ENCODE measurements around the gene KIAA1755. TPM values are rescaled to one million over a fixed set of nuclear protein-coding genes. Genes with fewer than 3 reads are reported as not detected.
A peak's percentile ranks its signal among the peaks of the same experiment; 100 is the strongest.

Gene KIAA1755
- total RNA-seq, 6 experiments from 2014 or later = 0.06 to 2.7 (median 1.5) TPM

DNA sequence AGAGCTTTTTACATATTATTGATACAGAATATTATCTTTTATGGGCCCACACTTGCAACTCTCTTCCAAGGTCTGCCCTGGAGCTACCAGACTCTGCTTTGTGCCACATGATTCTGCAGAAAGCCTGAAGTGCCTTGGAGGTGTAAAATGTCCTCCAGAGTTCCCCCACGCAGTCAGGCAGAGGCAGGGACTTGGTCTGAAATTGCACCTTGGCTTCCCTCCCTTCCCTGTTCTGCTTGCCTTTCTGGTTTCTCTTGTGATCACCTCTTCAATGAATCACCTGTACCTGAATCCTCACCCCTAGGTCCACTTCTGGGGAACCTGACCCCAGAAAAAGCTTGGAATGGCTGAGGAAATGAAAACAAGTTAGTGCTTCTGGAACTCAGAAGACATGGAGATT is 52.4 kb downstream of the KIAA1755 start:
- no peak overlapping the region for H3K4me3 ChIP-seq
- ATAC-seq (no peak), DNase-seq (peak in 1 of 3 donors; percentile 23)
- H3K36me3 ChIP-seq = no peaks in the 10 kb centered on the region
- intact Hi-C loops (cut with DNase I) = no loop called here
- H3K9me3 ChIP-seq = no peaks in the 10 kb centered on the region
- no peak overlapping the region for H3K27ac ChIP-seq
- 89% methylated on average over 1 of the region's 1 CpG for WGBS (ENCODE audit: insufficient coverage, low coverage, low lambda C conversion rate, missing lambda C conversion rate)
- no peaks in the 10 kb centered on the region for H3K27me3 ChIP-seq
- TF ChIP-seq, protein P1, sequence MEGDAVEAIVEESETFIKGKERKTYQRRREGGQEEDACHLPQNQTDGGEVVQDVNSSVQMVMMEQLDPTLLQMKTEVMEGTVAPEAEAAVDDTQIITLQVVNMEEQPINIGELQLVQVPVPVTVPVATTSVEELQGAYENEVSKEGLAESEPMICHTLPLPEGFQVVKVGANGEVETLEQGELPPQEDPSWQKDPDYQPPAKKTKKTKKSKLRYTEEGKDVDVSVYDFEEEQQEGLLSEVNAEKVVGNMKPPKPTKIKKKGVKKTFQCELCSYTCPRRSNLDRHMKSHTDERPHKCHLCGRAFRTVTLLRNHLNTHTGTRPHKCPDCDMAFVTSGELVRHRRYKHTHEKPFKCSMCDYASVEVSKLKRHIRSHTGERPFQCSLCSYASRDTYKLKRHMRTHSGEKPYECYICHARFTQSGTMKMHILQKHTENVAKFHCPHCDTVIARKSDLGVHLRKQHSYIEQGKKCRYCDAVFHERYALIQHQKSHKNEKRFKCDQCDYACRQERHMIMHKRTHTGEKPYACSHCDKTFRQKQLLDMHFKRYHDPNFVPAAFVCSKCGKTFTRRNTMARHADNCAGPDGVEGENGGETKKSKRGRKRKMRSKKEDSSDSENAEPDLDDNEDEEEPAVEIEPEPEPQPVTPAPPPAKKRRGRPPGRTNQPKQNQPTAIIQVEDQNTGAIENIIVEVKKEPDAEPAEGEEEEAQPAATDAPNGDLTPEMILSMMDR (IDR thresholded peaks at IDR 0.05) = no peak
- no peak for TF ChIP-seq POLR2A (IDR thresholded peaks at IDR 0.05)
- no peaks in the 10 kb centered on the region for H3K4me1 ChIP-seq

GRCh38 chr20:38207621-38208020 is 52.9 kb downstream of the KIAA1755 start:
- no peak for ATAC-seq
- no peak overlapping the region for H3K4me3 ChIP-seq
- H3K27ac ChIP-seq = no peak overlapping the region
- no peaks in the 10 kb centered on the region for H3K9me3 ChIP-seq
- no peak for TF ChIP-seq POLR2A (IDR thresholded peaks at IDR 0.05)
- TF ChIP-seq, protein P1 (IDR thresholded peaks at IDR 0.05) = no peak
- intact Hi-C loops (cut with DNase I) = no loop called here
- no peak for DNase-seq
- H3K36me3 ChIP-seq = no peaks in the 10 kb centered on the region
- no peaks in the 10 kb centered on the region for H3K4me1 ChIP-seq
- WGBS (ENCODE audit: insufficient coverage, low coverage, low lambda C conversion rate, missing lambda C conversion rate) = 79% methylated on average over 2 of the region's 2 CpGs
- H3K27me3 ChIP-seq = no peaks in the 10 kb centered on the region

- Histone ChIP-seq H3K36me3 (no peaks in the 10 kb centered on the region), H3K27me3 (no peaks in the 10 kb centered on the region), H3K27ac (no peak overlapping the region), H3K9me3 (no peaks in the 10 kb centered on the region), H3K4me1 (no peaks in the 10 kb centered on the region), H3K4me3 (no peak overlapping the region)
- DNase-seq = no peak
- intact Hi-C loops (cut with DNase I) = no loop called here
- no peak for ATAC-seq
- TF ChIP-seq, protein P1 (IDR thresholded peaks at IDR 0.05) = no peak
- no peak for TF ChIP-seq POLR2A (IDR thresholded peaks at IDR 0.05)
- WGBS (ENCODE audit: insufficient coverage, low coverage, low lambda C conversion rate, missing lambda C conversion rate) = 49% methylated on average over 3 of the region's 3 CpGs
Observed at GRCh38 chr20:38205001-38205400, 55.5 kb downstream of the KIAA1755 start.

DNA sequence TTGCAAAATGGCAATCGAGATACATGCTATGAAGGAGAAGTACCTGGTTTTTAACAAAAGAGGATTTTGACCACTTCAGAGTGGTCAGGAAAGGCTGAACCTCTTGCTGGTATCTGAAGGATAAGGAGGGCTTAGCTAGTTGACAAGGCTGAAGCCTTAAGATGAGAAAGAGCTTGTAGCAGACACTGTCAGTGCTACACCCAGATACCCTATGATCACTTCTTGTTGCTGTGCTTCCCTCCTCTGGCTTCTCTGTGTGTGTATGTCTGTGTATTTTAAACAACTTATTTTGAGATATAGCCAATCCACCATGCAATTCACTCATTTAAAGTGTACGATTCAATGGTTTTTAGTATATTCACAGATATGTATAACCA is 56.6 kb downstream of the KIAA1755 start:
- Histone ChIP-seq H3K4me1 (no peaks in the 10 kb centered on the region), H3K9me3 (no peaks in the 10 kb centered on the region), H3K36me3 (no peaks in the 10 kb centered on the region), H3K27me3 (no peaks in the 10 kb centered on the region), H3K4me3 (no peak overlapping the region), H3K27ac (no peak overlapping the region)
- no peak for TF ChIP-seq POLR2A (IDR thresholded peaks at IDR 0.05)
- TF ChIP-seq, protein P1 (IDR thresholded peaks at IDR 0.05) = no peak
- DNase-seq (no peak), ATAC-seq (no peak)
- intact Hi-C loops (cut with DNase I) = no loop called here
- 71% methylated on average over 2 of the region's 2 CpGs for WGBS (ENCODE audit: insufficient coverage, low coverage, low lambda C conversion rate, missing lambda C conversion rate)
